PC-9 (cell line): ENCODE results near the gene HSPA9. TPM values are rescaled to one million over a fixed set of nuclear protein-coding genes. Genes with fewer than 3 reads are reported as not detected.

ENCODE experiments used
- BruUV-seq: library from RNA; stranded (reverse); fragments of 400-500 nt; replicated peaks from 2 replicates; lab custom pipeline; 2021; lab: Mats Ljungman, UMichigan
- CTCF ChIA-PET: fragments of 300-600 bp; sonication (Branson Sonifier 250); formaldehyde crosslinking; loops from one replicate; lab custom pipeline; 2022; ENCODE audit warnings: antibody characterized with exemption; lab: Charles Lee
- POLR2A ChIA-PET: fragments of 300-600 bp; sonication (Branson Sonifier 250); formaldehyde crosslinking; loops from one replicate; lab custom pipeline; 2022; ENCODE audit warnings: antibody characterized with exemption; ENCODE audit not compliant: unreplicated experiment; lab: Charles Lee
- DNase-seq, 2 experiments: peaks; one replicate each; pipeline versions ENCODE4 v3.0.0 to v3.0.0-alpha.2; 2015 to 2022; ENCODE audit warnings: mixed read lengths in 1 of 2
- H2AFZ ChIP-seq: fragments of 200-600 bp; sonication (generic); 2 replicates; pipeline ENCODE4 v1.8.1; 2017; ENCODE audit warnings: antibody characterized with exemption
- H3F3A ChIP-seq: fragments of 200-600 bp; sonication (generic); 2 replicates; pipeline ENCODE4 v1.8.1; 2017; ENCODE audit warnings: antibody characterized with exemption, mild to moderate bottlenecking, low read depth; ENCODE audit not compliant: insufficient read depth
- H3K27ac ChIP-seq: fragments of 200-600 bp; sonication (generic); 2 replicates; pipeline ENCODE4 v1.6.1; 2016; ENCODE audit warnings: mixed run types
- H3K27me3 ChIP-seq: fragments of 200-600 bp; sonication (generic); 2 replicates; pipeline ENCODE4 v1.6.1; 2016; ENCODE audit warnings: low read depth, mixed run types; ENCODE audit not compliant: insufficient read depth
- H3K36me3 ChIP-seq: fragments of 200-600 bp; sonication (generic); 2 replicates; pipeline ENCODE4 v1.6.1; 2016; ENCODE audit warnings: low read depth, mixed run types
- H3K4me1 ChIP-seq: fragments of 200-600 bp; sonication (generic); replicated peaks from 2 replicates; pipeline ENCODE4 v1.6.1; 2016; ENCODE audit warnings: mixed run types; ENCODE audit not compliant: insufficient read depth
- H3K4me2 ChIP-seq: fragments of 200-600 bp; sonication (generic); 2 replicates; pipeline ENCODE4 v1.6.1; 2017; ENCODE audit warnings: mixed run types
- H3K4me3 ChIP-seq: fragments of 200-600 bp; sonication (generic); 2 replicates; pipeline ENCODE4 v1.6.1; 2016; ENCODE audit warnings: mixed run types
- H3K79me2 ChIP-seq: fragments of 200-600 bp; sonication (generic); 2 replicates; pipeline ENCODE4 v1.6.1; 2017; ENCODE audit warnings: low read depth, mixed run types
- H3K9me2 ChIP-seq: fragments of 200-600 bp; sonication (generic); 2 replicates; pipeline ENCODE4 v1.8.1; 2017; ENCODE audit warnings: mild to moderate bottlenecking; ENCODE audit not compliant: insufficient read depth
- H3K9me3 ChIP-seq: fragments of 200-600 bp; sonication (generic); 2 replicates; pipeline ENCODE4 v1.8.1; 2016; ENCODE audit warnings: low read depth; ENCODE audit not compliant: insufficient read depth
- H4K20me1 ChIP-seq: fragments of 200-600 bp; sonication (generic); 2 replicates; pipeline ENCODE4 v1.8.1; 2017; ENCODE audit not compliant: insufficient read depth
- EZH2 ChIP-seq: fragments of 200-600 bp; sonication (generic); IDR thresholded peaks from 2 replicates; pipeline ENCODE4 v1.8.0; 2017; ENCODE audit warnings: antibody characterized with exemption, low read depth
- intact Hi-C: fragments of 100-400 bp; cut with micrococcal nuclease; formaldehyde crosslinking; loops from one replicate; pipeline ENCODE4 v1.10.0; 2022; ENCODE audit not compliant: unreplicated experiment
- total RNA-seq: library from RNA; stranded (reverse); gene quantifications from 2 replicates; pipeline ENCODE4 v1.2.3, GENCODE V29; 2021
- TF ChIP-seq, protein P1 (sequence below): fragments of 200-600 bp; sonication (generic); conservative IDR thresholded peaks from 2 replicates; pipeline ENCODE4 v1.6.1; 2017; ENCODE audit warnings: mixed run types, antibody characterized with exemption, mild to moderate bottlenecking, moderate library complexity

HSPA9 gene
- total RNA-seq, 1 experiment from 2014 or later: 256 TPM

DNA sequence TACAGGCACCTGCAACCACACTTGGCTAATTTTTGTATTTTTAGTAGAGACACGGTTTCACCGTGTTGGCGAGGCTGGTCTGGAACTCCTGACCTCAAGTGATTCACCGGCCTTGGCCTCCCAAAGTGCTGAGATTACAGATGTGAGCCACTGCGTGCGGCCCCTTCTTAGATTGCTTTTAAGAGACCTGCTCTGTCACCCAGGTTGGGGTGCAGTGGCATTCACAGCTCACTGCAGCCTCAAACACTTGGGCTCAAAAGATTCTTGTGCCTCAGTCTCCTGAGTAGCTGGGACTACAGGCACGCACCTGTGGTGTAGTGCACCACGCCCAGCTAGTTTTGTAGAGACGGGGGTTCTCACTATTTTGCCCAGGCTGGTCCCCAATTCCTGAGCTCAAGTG, 11.0 kb downstream of the HSPA9 start:
- no peak overlapping the region for H3K4me3 ChIP-seq
- no peaks in the 10 kb centered on the region for H3K9me2 ChIP-seq
- peaks cover 88% of the 10 kb centered on the region for H4K20me1 ChIP-seq
- no peaks in the 10 kb centered on the region for H3K27me3 ChIP-seq
- H3K4me1 ChIP-seq: no peaks in the 10 kb centered on the region
- ChIA-PET POLR2A (no interaction called here), CTCF (no interaction called here)
- H3K4me2 ChIP-seq: no peak overlapping the region
- no TSS peak for BruUV-seq
- DNase-seq: no peak
- H3F3A ChIP-seq: peaks cover 44% of the 10 kb centered on the region
- no peak overlapping the region for H3K27ac ChIP-seq
- H3K9me3 ChIP-seq: no peaks in the 10 kb centered on the region
- intact Hi-C loops: no loop called here
- TF ChIP-seq EZH2: no peak
- TF ChIP-seq, protein P1, sequence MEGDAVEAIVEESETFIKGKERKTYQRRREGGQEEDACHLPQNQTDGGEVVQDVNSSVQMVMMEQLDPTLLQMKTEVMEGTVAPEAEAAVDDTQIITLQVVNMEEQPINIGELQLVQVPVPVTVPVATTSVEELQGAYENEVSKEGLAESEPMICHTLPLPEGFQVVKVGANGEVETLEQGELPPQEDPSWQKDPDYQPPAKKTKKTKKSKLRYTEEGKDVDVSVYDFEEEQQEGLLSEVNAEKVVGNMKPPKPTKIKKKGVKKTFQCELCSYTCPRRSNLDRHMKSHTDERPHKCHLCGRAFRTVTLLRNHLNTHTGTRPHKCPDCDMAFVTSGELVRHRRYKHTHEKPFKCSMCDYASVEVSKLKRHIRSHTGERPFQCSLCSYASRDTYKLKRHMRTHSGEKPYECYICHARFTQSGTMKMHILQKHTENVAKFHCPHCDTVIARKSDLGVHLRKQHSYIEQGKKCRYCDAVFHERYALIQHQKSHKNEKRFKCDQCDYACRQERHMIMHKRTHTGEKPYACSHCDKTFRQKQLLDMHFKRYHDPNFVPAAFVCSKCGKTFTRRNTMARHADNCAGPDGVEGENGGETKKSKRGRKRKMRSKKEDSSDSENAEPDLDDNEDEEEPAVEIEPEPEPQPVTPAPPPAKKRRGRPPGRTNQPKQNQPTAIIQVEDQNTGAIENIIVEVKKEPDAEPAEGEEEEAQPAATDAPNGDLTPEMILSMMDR: no peak
- H3K79me2 ChIP-seq: peaks cover 52% of the 10 kb centered on the region
- peaks cover 31% of the 10 kb centered on the region for H3K36me3 ChIP-seq
- H2AFZ ChIP-seq: no peak overlapping the region

DNA sequence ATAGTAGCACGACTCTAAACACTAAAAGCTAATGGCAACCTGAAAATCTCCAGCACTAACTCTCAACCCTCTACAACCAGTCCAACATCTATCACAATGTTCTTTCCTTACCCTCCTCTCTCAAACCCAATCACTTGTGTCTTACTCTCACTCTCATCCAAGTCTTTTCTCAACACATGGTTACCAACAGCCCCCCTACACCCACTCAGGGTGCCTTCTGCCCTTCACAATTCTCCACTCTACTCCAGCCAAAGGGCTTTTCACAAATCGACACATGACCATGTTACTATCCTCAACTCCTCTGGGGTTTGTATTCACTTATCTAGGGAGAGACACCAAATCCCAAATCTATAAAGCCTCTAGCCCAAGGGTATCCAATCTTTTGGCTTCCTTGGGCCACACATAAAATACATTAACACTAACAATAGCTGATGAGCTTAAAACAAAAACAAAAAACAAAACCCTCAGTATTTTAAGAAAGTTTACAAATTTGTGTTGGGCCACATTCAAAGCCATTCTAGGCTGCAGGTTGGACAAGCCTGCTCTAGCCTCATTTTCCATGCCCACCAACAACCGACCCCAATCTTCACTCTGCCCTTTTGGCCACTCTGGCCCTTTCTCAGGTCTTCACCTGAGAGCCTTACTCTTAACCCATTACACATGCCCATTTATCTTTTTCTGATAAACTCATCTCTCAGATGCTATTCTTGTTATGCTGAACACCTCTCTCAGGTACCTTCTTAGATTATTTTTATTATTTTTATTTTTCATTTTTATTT, 11.7 kb downstream of the HSPA9 start:
- intact Hi-C loops: no loop called here
- H3K79me2 ChIP-seq: peaks cover 45% of the 10 kb centered on the region
- no peak overlapping the region for H3K27ac ChIP-seq

DNA sequence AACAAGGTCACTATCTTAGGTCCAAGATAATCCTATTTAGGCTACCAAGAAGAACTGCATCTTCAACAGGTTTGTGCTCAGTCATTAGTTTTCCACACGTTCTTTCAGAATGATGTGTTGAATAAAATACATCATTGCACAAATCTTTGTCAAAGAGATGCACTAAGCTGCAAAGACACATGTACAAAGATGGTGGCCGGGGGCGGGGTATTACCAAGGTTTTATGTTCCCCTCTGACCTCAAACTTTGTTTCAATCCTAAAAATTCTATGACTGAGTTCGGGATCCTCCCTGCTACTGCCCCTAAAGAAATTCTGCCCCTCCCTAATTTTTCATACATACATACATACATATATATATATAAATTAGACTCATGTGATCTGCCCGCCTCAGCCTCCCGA, 14.2 kb downstream of the HSPA9 start:
- no peaks in the 10 kb centered on the region for H3K27me3 ChIP-seq
- peaks cover 24% of the 10 kb centered on the region for H3K79me2 ChIP-seq
- no peaks in the 10 kb centered on the region for H3K9me3 ChIP-seq
- no TSS peak for BruUV-seq
- intact Hi-C loops: no loop called here
- no peaks in the 10 kb centered on the region for H3K4me1 ChIP-seq
- peaks cover 41% of the 10 kb centered on the region for H3K36me3 ChIP-seq
- POLR2A ChIA-PET: no interaction called here
- peaks cover 57% of the 10 kb centered on the region for H3F3A ChIP-seq
- TF ChIP-seq, protein P1: no peak
- TF ChIP-seq EZH2: no peak
- H3K27ac ChIP-seq: no peak overlapping the region
- H3K4me3 ChIP-seq: no peak overlapping the region
- H3K9me2 ChIP-seq: no peaks in the 10 kb centered on the region
- H4K20me1 ChIP-seq: peaks cover 73% of the 10 kb centered on the region
- no peak overlapping the region for H3K4me2 ChIP-seq
- CTCF ChIA-PET: no interaction called here
- no peak overlapping the region for H2AFZ ChIP-seq
- no peak for DNase-seq

More for the DNA sequence above, 11.7 kb downstream of the HSPA9 start:
- DNase-seq: no peak
- Histone ChIP-seq H3K4me3 (no peak overlapping the region), H4K20me1 (peaks cover 86% of the 10 kb centered on the region), H3K9me2 (no peaks in the 10 kb centered on the region), H3K4me2 (no peak overlapping the region), H3K4me1 (no peaks in the 10 kb centered on the region), H3K36me3 (peaks cover 38% of the 10 kb centered on the region), H3F3A (peaks cover 46% of the 10 kb centered on the region), H3K9me3 (no peaks in the 10 kb centered on the region), H2AFZ (no peak overlapping the region), H3K27me3 (no peaks in the 10 kb centered on the region)
- POLR2A ChIA-PET: no interaction called here
- TF ChIP-seq, protein P1: no peak
- no peak for TF ChIP-seq EZH2
- no TSS peak for BruUV-seq
- CTCF ChIA-PET: no interaction called here
